GM19240 (cell line): ENCODE measurements around the gene PLA2R1.

Source experiments
- DNase-seq: peaks from one replicate; pipeline ENCODE4 v3.0.0; 2011; ENCODE audit warnings: low spot score; ENCODE audit not compliant: insufficient read length

PLA2R1 gene

DNA sequence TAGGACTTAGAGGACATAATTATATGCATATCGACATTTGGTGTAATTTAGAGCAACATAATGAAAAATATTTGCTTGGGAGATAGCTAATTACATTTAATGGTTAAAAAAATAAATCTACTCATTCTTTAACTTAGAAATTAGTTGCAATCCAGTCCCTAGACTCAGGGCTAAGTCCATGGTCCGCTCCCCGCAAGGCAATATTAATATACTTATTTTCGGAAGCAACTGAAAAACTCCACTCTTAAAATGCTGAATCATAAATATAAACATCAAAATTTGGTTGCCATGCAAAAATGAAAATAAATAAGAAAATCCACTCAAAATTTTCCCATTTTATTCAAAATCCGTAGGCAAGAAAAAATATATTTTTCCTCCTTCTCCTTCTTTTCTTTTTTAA, 164.7 kb downstream of the PLA2R1 start:
- no peak for DNase-seq

DNA sequence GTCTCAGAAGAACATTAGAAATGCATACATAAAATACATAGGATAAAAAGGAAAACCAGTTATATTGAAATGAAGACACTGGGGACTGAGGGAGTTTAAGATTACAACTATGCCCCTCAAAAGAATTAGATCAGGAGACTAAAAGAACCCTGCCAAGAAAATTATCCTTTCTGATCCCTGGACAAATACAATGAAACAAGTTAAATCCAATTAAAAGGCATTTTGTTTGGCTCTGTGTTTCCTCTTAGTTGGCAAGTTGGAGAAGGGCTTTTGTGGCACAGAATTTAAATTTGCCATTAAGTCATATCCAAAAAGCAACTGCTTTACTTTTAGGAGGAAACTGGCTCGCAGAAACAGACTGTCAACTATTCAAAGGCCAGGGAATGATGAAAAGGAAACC, 165.3 kb downstream of the PLA2R1 start:
- DNase-seq, result no peak

DNA sequence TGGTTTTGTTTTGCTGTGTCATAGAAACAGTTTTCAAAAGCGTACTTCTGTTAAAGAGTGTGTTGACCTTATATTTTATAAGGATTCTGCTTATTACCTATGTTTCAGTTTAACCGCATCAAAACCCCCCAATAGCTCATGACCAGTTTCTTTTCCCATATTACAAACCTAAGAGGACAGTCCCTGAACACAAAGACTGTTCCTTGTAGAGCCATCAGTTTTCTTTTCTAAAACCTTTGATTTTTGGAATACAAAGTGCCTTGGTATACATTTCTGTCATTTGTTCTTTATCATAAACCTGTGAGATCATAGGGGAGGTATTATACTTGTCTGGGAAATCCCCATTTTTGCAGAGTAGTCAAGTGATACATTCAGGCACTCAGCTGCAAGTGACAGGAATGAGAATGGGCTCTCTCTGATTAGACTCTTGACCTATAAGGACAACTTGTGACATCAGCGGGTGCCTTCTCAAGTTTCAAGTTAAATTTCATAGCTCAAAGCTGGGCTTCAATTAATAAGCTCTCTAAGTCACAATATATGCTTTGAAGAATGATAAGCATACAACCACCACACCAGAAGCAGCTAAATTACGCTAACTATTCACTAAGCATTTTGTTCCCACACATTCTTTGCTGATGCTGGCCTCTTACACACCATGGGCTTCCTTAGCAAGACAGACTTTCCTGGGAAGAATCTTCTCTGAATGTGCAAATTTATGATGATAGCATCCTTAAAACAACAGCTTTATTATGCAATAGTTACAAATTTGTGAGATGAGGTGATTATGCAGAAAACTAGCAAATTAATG, 167.0 kb downstream of the PLA2R1 start:
- DNase-seq, result no peak

DNA sequence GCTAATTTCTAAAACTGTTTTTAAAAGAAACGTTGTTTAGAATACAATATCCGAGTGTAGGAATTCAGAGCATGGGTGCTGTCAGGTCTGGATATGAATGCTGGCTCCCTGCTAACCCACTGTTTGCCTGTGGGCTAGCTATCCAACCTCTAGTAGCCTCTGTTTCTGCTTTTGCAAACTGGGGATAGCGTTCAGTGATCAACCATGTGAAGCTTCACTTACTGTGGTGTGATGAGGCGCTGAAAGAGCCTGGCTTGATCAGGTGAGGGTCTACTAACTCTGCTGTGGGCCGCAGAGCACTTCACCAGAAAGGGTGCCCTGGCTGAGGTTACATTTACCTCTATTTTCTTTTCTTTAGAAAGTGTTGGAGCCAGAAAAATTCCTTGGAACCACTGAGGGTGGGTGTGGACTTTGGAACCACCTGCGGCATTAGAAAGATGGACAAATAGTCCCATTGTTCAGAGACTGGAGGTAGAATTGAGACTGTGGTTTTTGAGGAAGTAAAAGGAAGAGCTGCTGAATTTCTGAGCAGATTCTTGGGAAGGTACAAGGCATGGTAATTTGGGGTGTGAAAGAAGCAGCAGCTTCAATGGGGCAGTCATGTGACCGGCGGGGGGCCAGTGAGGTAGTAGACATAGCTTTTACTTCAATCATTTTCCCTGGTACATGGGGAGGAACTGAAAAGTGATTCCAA, 168.1 kb downstream of the PLA2R1 start:
- no peak for DNase-seq

DNA sequence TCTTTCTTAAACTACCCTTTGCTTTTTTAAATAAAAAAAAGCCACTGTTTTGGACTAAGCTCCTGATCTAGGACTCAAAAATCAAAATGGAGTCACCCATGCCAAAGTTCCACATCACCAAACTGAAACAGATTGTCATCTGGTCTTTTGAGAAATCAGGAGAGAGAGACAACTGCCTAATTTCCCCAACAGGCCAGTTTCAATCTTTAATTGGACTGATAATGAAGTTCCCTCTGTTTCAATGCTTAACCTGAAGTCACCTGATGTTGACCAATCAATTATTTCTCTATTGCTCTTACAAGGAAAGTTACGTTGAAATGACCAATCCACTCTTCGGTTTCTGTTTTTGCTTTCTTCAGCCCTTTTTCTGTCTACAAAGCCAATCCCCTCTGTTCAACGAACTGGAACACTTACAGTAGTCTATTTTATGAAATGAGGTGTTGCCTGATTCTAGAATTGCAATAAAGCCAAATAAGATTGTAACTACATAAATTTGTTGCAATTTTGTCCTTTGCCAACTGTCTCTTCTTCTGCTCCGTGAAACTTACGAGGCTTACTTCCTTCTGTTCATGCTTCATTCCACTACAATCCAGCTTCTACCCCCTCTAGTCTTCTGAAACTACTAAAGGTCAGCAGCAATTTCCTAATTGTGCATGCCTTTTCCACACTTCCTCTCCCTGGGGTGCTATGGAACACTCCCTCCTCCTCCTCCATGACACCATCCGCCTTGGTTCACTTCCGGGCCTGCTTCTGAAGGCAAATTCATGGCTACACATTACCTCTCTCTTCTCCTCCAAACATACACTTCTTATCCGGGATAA, 169.2 kb downstream of the PLA2R1 start:
- no peak for DNase-seq

DNA sequence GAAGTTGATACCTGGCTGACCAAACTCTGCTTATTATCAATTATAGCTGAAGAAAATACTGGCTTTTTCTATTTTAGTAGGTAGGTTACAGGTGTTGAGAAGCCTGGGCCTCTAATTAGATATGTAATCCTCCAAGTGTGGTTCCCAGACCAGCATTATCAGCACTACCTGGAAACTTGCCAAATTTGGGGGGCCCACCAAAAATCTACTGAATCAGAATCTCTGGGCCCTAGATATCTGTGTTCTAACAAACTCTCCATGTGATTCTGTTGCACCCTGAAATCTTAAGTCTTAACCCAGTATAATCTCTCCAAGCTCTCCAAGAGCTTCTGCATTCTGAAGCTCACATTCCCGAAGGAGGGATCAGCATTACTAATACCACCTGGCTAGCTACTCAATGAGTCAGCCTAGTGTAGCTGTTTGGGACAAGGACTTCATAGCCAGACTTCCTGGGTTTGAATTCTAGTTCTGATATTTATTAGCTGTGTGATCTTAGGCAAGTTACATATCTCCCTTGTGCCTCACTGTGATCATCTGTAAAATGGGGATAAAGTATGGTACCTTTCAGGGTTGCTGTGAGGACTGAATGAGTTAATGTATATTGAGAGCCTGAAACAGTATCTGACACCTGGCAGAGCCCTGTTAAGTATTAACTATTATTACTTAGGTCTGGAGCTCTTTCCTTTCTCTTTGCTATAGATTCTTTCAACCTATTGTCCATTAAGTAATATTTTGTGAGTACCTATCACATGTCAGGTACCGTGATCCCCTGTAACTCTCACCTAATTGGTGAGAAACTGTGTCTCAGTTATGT, 170.3 kb downstream of the PLA2R1 start:
- DNase-seq, result no peak

DNA sequence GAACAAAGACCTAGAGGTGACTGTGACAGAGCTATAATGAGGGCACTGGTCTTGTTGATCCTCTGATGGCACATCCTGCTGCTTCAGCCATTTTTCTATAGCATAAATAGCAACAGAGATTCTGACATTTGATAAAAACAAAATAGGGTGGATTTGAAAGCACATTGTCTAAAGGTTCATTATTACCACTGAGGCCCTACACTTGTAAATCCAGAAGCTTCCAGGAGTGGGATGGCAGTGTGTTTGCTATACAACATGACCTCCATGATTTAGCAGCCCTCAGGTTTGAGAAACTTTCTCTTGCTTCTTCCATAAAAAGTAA, 171.2 kb downstream of the PLA2R1 start:
- DNase-seq, result no peak

DNA sequence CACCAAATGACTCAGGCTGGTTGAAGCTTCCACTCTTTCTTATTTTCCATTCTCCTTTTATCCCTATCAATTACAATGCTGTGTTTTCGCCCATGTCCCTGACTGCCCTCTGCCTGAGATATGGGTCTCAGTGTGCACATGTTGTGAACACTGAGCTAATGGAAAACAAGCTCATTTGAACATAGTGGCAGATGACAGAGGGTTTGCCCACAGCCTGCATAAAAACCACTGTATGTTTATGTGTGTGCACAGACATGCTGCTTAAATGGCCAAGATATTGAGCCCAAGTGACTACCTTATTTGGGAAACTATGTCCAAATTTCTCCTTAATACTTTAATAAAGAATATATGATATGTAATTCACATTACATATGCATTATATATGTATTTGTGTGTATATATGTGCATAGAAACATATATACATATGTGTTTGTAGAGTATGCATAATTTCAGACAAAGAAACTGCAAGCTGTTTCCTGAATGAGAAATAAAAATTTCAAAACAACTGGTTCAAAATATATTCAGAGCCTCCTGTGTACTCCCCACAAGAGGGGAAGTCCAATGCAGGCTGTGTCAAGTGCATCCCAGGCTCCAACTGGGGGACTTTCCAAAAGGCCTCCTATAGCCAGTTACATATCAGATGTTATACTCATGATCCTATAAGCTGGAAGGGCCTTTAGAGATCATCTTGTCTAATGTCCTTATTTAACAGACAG, 171.7 kb downstream of the PLA2R1 start:
- DNase-seq, result no peak

DNA sequence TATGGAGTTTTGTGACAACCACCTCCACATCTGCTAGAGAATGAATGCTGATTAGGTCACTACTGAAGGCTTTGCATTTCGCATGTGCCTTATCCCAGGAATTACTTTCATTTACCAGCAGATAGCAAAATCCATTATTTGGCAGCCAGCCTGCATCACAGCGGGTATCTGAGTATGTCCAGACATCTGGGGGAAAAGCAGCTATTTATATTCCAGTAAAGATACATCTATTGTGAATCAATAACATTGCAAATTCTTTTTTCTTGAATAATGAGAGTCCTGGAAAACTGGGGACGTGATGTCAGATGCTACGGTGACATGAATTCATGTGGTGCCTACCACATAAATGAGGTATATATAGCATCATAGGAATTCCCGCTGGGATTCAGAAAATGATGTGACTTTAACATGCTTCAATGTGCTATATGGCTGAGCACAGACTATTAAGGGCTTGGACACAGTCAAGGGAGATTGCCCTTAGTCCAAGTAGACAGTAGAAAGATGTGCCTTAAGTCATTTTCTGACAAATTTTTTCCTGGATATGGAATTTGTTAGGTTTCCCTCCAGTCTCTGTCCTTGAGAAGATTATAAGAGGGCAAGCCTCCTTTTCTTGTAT, 180.2 kb downstream of the PLA2R1 start:
- DNase-seq, result no peak
